Pericardium fibroblast (primary cell): ENCODE results near the gene CLTCL1. TPM values are rescaled to one million over a fixed set of nuclear protein-coding genes. Genes with fewer than 3 reads are reported as not detected.

Source experiments
- total RNA-seq: library from RNA; depleted of rRNA; stranded (reverse); fragments of >200 nt; gene quantifications from 2 replicates; pipeline ENCODE4 v1.2.3, GENCODE V29; 2015

CLTCL1 gene
- total RNA-seq = 5.6 and 11.8 TPM in 2 replicates

GRCh38 chr22:19291580-19292457, at the start of gene CLTCL1:
Gene CLTCL1, minus strand, starts transcription at chr22:19291719. Its CDS starts 78 bp downstream, at chr22:19291641.

GRCh38 chr22:19178657-19179496, 112.6 kb downstream of the CLTCL1 start, which contains the start of gene SLC25A1:
Gene SLC25A1, minus strand, starts transcription at chr22:19178736. Its CDS starts 63 bp downstream, at chr22:19178673.

GRCh38 chr22:19149991-19150390, 141.5 kb downstream of the CLTCL1 start, which contains the start of gene GSC2:
Gene GSC2, minus strand, starts transcription at chr22:19150292. Its CDS starts 9 bp downstream, at chr22:19150283.

GRCh38 chr22:19130959-19131684, 160.4 kb downstream of the CLTCL1 start, which contains the start of gene TSSK2:
Gene TSSK2, plus strand, starts transcription at chr22:19131308. Its CDS starts 92 bp downstream, at chr22:19131400.

Other genes with a start within 250 kb of the CLTCL1 start
- gene DGCR2, start 169.3 kb downstream of the CLTCL1 start, total RNA-seq = 36.5 and 43.6 TPM in 2 replicates
- gene TSSK2, start 160.4 kb downstream of the CLTCL1 start, total RNA-seq = not detected in 2 replicates
- gene ESS2, start 147.1 kb downstream of the CLTCL1 start, total RNA-seq = 12.4 and 24.8 TPM in 2 replicates
- not detected in 2 replicates for gene GSC2, start 141.4 kb downstream of the CLTCL1 start, total RNA-seq
- 153 and 195 TPM in 2 replicates for gene SLC25A1, start 113.0 kb downstream of the CLTCL1 start, total RNA-seq
- 18.2 and 22.4 TPM in 2 replicates for gene HIRA, start 140.0 kb upstream of the CLTCL1 start, total RNA-seq
- 33.5 and 38.3 TPM in 2 replicates for gene MRPL40, start 140.8 kb upstream of the CLTCL1 start, total RNA-seq
- gene C22orf39, start 156.0 kb upstream of the CLTCL1 start, total RNA-seq = 21.5 and 29.8 TPM in 2 replicates
- 20.1 and 21.8 TPM in 2 replicates for gene UFD1, start 187.5 kb upstream of the CLTCL1 start, total RNA-seq
- gene CDC45, start 188.2 kb upstream of the CLTCL1 start, total RNA-seq = 1.1 and 3.1 TPM in 2 replicates
- gene CLDN5, start 232.7 kb upstream of the CLTCL1 start, total RNA-seq = 2.1 and 16.7 TPM in 2 replicates